SK-N-SH treated with all-trans-retinoic acid at 6 μM for 48 hours (cell line): Measurements from ENCODE around the gene VAPA.

ENCODE experiments used
- BACH2 ChIP-seq: fragments of 250-450 bp; sonication (Bioruptor Pico); IDR thresholded peaks from 2 replicates; pipeline ENCODE4 v1.9.0; 2021; ENCODE audit warnings: mild to moderate bottlenecking, borderline replicate concordance
- CSDC2 ChIP-seq: fragments of 250-450 bp; sonication (Bioruptor Pico); IDR thresholded peaks from 2 replicates; pipeline ENCODE4 v1.5.0; 2020; ENCODE audit warnings: mild to moderate bottlenecking, moderate library complexity
- TCF4 ChIP-seq: fragments of 250-450 bp; sonication (Bioruptor Pico); IDR thresholded peaks from 2 replicates; pipeline ENCODE4 v1.8.0; 2021; ENCODE audit warnings: mild to moderate bottlenecking, moderate library complexity, borderline replicate concordance
- TOX ChIP-seq: fragments of 250-450 bp; sonication (Bioruptor Pico); IDR thresholded peaks from 2 replicates; pipeline ENCODE4 v1.8.0; 2021; ENCODE audit warnings: mild to moderate bottlenecking, moderate library complexity, borderline replicate concordance
- ZNF565 ChIP-seq: fragments of 450-650 bp; formaldehyde crosslinking; conservative IDR thresholded peaks from 2 replicates; pipeline ENCODE4 v1.5.0; 2020; ENCODE audit warnings: low read depth, mild to moderate bottlenecking, moderate library complexity
- TF ChIP-seq, protein P1 (sequence below): fragments of 250-450 bp; sonication (Bioruptor Pico); IDR thresholded peaks from 2 replicates; pipeline ENCODE4 v1.5.1; 2021; ENCODE audit warnings: mild to moderate bottlenecking, moderate library complexity
- TF ChIP-seq, protein P2 (sequence below): fragments of 250-450 bp; sonication (Bioruptor Pico); IDR thresholded peaks from 2 replicates; pipeline ENCODE4 v1.5.1; 2020; ENCODE audit warnings: low read depth, mild to moderate bottlenecking, moderate library complexity

DNA sequence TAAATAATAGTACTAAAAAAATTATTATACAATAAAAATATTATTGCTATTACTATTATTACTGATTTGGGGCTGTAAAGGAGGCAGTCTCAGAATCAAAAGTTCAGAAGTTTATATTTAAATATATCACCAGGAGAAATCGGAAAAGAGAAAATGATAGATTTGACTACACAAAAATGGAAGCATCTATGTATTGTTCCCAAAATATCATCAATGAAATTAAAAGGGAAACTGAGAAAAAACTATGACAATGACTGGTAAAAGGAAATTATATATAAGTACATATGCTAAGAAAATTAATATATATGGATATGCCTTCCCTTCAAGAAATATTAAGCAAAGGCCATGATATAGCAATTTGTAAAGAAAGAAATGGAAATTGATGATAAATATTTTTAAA is 35.7 kb upstream of the VAPA start:
- TF ChIP-seq, protein P1, sequence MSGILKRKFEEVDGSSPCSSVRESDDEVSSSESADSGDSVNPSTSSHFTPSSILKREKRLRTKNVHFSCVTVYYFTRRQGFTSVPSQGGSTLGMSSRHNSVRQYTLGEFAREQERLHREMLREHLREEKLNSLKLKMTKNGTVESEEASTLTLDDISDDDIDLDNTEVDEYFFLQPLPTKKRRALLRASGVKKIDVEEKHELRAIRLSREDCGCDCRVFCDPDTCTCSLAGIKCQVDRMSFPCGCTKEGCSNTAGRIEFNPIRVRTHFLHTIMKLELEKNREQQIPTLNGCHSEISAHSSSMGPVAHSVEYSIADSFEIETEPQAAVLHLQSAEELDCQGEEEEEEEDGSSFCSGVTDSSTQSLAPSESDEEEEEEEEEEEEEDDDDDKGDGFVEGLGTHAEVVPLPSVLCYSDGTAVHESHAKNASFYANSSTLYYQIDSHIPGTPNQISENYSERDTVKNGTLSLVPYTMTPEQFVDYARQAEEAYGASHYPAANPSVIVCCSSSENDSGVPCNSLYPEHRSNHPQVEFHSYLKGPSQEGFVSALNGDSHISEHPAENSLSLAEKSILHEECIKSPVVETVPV (CRISPR knock-in tag), result no peak
- TF ChIP-seq CSDC2 (CRISPR knock-in tag) (no peak), TCF4 (CRISPR knock-in tag) (no peak), ZNF565 (CRISPR knock-in tag) (no peak), BACH2 (CRISPR knock-in tag) (no peak), TOX (CRISPR knock-in tag) (no peak)
- TF ChIP-seq, protein P2, sequence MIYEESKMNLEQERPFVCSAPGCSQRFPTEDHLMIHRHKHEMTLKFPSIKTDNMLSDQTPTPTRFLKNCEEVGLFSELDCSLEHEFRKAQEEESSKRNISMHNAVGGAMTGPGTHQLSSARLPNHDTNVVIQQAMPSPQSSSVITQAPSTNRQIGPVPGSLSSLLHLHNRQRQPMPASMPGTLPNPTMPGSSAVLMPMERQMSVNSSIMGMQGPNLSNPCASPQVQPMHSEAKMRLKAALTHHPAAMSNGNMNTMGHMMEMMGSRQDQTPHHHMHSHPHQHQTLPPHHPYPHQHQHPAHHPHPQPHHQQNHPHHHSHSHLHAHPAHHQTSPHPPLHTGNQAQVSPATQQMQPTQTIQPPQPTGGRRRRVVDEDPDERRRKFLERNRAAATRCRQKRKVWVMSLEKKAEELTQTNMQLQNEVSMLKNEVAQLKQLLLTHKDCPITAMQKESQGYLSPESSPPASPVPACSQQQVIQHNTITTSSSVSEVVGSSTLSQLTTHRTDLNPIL, result no peak
